ENCODE measurements around the gene KCNH8.

The KCNH8 gene

DNA sequence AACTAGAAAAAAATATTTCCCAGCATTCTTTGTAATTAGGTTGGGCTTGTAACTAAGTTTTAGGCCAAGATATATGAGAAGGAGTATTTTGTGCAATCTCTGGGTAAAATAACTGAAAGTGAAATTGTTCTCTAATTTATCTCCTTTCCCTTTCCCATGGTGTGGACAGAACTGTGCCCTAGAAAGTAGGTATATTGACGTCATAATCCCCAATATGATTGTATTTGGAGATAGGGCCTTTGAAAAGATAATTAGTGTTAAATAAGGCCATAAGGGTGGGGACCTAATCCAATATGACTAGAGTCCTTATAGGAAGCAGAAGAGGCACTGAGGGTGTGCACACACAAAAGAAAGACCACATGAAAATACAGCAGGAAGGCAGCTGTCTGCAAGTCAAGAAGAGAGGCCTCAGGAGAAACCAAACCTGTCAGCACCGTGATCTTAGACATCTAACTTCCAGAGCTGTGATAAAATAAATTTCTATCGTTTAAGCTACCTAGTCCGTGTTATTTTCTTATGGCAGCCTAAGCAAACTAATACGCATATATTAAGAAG, 106.6 kb downstream of the KCNH8 start:
- no peak for DNase-seq

DNA sequence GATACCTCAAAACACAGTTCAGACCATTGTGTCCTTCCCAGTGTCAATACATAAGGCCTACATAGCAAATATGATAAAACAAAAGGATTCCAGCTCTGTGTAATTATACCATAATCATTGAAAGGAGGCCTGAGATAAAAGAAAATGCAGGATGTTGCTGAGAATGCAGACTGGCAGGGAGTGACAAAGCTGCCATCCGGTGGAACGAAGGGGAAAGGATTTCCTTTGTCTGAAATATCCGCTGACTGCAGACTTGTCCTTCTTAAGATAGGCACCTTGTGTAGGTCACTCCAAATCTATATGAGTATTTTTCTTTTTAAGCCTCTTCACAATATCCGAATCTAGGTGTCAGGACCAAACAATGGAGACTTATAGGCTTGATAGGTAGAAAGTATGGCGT, 108.0 kb downstream of the KCNH8 start:
- no peak for DNase-seq

DNA sequence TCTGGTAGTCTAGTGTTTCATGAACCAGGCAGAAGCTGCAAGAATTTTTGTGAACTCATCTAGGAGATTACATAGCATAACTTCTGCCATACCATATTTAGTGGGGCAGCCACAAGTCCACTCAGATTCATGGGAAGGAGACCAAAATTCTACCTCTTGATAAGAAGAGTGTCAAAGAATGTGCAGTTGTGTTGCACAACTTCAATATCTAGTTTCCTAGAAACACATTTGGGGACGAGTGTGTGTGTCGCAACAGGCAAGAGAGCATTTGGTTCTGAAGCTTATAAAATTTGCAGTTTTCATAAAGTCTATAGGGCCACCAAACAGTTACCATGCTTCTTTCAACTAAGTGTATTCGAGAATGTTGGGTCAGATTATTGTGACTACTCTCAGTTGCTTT, 115.3 kb downstream of the KCNH8 start:
- no peak for DNase-seq

DNA sequence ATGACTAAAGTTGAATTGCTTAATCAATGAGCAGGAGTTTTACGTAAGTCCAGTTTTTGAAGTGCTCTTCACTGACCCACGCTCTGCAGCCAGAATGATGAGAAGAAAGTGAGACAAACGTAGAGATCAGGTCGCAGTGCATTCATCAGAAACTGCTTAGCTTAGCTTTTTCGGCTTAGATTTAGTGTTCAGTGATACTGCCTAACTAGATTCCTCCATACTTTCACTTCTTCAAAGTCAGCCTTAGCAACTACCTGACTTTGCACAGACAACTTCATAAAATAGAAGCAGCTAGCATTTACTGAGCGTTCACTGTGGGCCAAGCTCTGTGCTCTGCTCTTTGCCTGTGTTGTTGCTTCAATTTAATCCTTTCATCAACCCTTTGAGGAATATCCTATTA, 116.1 kb downstream of the KCNH8 start:
- no peak for DNase-seq

DNA sequence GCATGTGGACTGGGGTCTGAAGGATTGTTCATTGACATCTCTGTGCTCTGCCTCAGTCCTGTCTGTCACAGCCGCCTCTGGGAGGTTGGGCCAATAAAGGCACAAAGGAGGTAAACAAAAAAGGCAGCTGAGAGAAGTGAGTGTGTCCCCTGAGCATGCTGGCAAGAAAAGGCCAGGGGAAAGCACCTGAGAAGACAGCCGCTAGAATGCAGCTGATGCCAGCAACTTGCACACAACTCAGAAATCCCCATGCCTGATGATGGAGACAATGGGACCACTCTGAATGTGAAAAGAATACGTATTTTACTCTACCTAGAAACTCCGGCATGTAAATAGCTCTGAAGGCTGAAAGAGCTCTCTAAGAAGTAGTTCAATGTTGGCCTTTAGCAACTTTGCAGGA, 118.7 kb downstream of the KCNH8 start:
- DNase-seq = no peak

DNA sequence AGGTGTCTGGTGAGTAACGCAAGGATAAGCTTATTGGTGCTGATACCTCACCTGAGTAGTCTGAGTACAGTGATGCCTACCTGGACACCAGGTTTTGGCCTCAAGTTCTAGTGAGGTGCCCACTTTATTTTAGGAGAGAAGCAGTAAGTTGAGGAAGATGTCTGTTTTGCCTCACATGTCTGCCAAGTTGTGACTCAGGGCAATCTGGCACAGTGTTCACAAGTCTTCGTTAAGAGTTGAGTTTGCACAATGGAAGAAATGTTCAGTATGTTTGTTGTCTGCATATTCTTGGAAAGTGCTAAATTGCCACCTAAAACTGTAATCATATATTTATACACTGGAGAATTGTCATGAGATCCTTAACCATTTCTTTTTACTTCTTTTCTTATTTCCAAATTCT, 122.2 kb downstream of the KCNH8 start:
- no peak for DNase-seq

DNA sequence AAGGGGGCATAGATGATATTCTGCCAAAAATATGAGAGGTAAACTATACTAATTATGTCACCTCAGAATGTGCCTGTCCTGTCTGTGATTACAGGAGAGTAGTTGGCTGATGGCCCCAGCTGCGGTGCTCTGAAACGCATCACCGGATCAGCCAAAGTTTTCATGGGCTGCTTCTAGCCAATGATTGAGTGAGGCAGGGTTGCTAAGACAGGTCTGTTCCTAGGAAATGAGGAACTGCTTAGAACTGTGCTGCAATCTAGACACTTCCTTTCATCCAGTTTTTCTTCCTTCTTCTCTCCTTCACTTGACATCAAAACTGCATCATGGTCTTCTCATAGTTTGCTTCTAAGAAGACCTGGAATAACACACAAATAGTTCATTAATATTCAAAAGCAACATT, 124.0 kb downstream of the KCNH8 start:
- DNase-seq = no peak

DNA sequence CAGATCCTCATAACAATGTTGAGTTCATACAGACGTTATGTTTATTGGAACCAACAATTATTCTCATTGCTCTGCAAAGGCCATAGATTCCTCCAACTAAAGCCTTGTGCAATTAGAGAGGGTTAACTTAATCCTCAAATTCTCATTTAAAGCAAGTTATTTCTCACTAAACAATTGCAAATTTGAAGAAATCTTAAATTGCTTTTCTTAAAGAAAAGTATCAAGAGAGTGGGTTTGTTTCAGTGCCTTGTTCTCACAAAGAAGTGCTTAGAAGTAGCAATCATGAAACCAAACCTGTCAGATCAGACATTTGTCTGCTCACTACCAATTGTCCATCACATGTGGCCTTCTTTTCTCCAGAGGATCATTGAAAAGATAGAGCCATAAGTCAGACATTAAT, 124.8 kb downstream of the KCNH8 start:
- DNase-seq = no peak

DNA sequence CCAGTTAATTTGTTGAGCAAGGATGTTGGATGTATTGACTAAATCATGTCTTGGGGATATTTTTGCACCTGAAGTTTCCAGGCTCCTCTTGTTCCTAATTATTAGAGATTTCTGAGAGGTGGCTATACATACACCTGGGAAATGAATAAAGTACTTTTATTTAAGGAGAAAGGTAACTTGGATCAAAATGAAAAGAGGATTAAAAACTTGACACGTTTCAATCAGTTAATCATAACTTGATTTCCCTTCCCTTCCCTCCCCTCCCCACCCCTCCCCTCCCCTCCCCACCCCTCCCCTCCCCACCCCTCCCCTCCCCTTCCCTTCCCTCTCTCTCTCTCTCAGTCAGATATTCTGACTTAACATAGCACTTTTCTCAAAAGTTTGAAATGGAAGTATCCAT, 126.3 kb downstream of the KCNH8 start:
- DNase-seq = no peak

DNA sequence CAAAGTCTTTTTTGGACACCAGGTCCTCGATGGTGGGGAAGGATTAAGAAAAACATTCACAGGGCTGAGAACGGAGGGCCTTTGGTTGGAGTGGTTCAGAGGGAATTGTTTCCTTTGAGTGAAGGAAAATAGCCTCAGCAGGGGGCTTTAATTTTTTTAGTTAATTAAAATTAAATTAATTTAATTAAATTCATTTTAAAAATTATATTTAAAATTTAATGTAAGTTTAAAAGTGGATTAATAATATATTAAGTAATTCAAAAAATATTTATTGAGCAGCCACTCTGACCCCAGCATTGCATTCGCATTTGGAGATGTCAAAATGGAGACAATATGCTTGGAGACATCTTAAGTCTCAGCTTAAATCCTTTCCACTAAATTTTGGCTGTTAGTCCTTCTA, 136.7 kb downstream of the KCNH8 start:
- no peak for DNase-seq

DNA sequence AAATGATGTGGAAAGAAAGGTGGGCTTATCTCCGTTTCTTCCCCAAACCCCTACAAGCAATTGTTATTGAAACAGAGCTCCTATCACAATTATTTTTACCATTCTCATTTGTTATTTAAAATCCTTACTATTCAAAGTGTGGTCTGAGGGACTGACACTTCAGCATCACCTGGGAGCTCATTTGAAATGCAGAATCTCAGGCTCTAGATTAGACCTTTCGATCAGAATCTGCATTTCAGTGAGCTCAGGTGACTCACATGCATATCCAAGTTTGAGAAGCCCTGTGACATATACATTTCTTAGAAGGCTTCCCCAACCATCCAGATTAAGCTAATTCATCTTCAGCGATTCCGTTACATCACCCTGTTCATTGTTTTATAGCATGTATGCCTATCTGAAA, 145.0 kb downstream of the KCNH8 start:
- DNase-seq = no peak

DNA sequence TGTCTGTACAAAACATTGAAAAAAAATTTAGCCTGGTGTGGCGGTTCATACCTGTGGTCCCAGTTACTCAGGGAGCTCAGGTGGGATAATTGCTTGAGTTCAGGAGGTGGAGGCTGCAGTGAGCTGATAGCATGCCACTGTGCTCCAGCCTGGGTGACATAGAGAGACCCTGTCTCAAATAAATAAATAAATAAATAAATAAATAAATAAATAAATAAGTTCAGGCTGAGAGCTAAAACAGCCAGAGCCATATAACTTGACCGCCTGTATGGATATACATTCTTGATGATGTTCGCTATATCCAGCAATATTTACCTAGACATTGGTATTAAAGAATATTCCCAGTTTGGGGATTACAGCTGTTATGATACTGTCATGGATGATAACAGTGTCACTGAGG, 146.9 kb downstream of the KCNH8 start:
- DNase-seq = no peak

DNA sequence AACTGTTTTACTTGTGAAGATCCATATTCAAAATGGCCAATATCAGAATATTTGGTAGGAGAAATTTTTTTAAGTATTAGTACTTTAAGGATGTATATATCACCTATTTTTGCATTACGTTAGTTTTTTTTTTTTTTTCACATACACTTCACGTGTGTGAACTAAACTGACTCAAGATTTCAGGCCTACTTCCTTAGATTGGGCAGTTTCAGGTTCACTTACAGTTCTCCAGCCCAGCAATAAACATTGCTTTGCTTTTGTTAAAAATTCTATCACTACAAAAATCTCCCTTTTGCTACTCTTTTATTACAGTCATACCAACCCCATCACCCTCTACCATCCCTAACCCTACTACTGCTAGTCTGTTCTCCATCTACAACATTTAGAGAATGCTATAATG, 183.6 kb downstream of the KCNH8 start:
- no peak for DNase-seq

DNA sequence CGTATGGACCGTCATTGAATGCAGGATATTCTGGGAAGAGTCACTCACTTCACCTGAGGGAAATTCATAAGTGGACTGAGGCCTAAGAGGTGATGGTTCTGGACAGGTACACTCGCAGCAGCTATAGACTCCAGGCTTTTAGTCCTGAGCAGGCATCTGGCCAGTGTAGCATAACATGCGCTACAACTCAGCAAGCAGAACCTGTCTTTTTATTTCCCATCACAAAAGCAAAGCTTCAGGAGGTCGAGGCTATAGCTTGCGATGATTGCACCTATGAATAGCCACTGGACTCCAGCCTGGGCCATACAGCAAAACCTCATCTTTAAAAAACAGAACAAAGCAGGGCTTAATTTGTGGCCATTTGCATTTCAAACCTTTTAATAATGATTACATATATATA, 185.8 kb downstream of the KCNH8 start:
- no peak for DNase-seq

DNA sequence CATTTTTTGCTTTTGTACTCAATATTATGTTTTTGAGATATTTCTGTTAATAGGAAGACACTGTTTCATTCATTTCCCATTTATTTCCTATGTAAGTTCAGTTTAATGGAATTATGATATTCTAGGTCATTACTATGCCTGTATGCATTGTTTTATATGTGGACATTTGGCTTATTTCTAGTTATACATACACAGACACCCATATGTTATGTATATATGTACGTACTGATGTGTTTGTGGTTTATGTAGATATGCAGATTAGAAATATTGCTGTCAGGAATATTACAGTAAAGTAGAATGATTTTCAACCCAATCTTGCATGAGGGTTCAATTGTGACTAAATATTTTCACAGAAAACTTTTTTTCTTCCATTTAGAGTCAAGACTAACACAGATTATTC, 190.5 kb downstream of the KCNH8 start:
- DNase-seq = no peak

DNA sequence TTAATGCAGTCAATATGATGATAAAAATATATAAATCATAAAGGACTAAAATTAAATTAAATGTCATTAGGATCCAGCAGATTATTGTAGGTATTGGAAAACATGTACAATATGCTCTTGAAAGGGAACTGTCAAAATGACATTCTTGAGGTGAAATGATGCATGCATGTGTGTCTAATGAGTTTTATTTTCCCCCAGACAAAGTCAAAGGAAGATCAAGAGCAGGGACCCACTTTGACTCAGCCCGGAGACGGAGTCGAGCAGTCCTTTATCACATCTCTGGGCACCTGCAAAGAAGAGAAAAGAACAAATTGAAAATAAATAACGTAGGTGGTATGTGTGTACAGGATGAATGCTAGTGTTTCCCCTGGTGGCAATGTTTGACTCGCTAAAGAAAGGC, 194.1 kb downstream of the KCNH8 start:
- no peak for DNase-seq

DNA sequence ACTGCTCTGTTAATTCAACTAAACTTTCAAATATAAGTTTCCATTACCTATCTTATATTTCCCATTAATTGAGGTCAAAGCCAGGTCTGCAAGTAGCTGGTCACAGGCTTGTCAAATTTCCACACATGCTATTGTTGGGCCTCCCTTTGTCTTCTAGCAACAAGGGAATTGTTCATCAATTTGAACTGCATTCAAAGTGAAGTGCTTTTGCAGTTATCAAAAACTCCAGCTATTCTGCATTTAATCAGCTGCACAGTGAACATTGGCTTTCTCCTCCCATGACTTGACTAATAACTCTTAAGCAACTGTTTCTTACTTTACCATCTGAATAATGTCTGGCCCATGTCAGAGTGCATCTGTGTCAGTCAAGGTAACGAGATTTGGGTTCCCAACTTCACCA, 198.4 kb downstream of the KCNH8 start:
- DNase-seq = no peak

DNA sequence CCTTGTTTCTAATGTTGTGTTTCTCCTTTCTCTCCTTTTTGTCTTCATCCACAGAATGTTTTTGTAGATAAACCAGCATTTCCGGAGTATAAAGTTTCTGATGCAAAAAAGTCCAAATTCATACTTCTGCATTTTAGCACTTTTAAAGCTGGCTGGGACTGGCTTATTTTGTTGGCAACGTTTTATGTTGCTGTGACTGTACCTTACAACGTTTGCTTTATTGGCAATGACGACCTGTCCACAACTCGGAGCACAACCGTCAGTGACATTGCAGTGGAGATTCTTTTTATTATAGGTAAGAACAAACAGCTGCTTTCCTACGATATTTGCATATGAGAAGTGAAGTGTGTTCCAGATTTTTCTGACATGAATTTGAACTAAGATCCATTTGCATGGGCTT, 199.4 kb downstream of the KCNH8 start:
- no peak for DNase-seq

DNA sequence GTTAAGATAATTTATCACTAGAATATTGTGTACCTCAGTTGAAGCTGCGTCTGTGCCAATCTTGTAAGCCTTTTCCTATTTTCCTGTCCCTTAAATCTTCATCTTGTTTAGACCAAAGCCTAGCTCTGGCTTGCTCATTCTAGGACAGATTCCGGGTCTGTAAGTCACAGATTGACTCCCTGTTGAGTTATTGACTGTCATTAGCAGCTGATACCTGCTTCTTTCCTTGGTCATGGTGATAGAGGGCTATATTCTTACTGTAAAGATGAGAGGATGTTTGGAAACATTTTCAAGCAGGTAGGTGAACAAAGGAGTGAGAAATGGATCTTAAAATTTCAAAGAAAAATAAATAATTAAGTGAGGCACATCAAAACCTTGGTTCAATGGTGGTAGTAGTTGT, 200.2 kb downstream of the KCNH8 start:
- DNase-seq = no peak

DNA sequence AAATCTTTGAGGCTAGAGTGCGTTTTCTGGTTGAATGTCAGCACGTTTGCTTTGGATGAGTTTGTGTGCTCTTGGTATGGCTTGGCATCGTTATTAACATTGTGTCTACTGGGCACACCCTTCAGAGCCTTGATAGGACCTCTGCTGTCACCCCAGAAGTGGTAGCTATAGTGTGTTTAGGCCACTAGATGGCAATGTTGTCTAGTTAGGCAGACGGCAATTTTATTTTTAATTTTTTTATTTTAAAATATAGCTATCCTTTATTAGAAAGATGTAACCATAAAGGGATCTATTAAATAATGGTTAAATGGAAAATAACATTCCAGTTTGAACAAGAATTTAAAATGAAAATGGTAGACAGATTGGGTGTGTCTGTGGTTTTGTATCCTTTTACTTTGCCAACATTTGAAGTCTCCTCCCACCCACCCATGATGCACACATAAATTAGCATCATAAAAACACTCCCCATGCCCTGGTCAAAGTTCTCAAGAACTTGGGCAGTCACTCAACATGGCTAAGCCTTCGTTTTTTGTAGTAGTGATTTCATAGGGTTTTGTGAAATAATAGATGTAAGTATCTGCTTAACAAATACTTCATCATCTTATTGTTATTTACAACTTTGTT, 200.7 kb downstream of the KCNH8 start:
- no peak for DNase-seq

DNA sequence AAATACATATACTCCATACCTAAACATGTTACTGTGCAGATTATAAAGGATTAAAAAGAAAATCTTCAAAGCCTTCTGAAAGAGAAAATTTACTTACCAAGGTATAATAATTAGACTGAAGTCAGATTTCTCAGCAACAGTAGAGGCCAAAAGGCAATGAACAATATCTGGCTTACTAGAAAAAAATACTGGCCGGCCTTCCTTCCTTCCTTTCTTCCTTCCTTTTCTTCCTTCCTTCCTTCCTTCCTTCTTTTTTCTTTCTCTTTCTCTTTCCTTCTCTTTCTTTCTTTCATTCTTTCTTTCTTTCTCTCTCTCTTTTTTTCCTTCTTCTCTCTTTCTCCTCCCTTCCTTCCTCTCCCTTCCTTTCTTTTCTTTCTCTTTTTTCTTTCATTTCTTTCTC, 209.6 kb downstream of the KCNH8 start:
- no peak for DNase-seq

DNA sequence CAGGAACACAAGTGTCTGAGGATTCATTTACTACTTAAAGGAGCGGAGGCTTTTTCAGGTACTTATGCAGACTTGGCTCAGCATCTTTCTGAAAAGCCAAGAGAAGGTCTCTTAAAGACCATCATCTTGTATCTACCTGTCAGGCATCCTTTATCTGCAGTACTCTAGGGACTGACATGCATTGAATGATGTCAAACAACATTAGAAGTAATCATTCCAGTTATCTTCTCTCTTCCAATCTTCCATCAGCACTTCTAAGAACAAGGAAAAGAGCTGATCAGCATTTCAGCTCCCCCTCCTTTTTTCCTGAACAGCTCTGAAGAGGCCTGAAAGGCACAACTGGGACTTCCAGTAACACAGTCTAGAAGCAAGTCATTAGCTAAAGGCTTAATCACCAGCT, 214.8 kb downstream of the KCNH8 start:
- no peak for DNase-seq

DNA sequence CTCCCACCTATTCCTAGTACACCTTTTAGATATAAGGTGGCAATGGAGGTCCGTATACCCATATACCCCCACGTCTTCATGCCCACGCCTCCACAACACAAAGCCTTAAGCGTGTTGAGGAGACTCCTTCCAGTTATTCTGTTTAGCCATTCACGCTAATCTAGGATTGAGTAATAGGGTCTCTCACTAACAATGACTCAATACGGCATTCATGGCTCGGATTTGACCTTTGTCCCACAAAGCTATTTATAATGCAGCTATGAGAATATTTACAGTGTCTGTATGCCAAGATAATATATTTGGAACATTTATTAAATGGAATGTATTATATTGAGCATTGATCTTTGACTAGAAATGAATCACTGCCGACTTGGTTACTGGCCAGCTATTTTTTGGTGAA, 215.8 kb downstream of the KCNH8 start:
- no peak for DNase-seq

DNA sequence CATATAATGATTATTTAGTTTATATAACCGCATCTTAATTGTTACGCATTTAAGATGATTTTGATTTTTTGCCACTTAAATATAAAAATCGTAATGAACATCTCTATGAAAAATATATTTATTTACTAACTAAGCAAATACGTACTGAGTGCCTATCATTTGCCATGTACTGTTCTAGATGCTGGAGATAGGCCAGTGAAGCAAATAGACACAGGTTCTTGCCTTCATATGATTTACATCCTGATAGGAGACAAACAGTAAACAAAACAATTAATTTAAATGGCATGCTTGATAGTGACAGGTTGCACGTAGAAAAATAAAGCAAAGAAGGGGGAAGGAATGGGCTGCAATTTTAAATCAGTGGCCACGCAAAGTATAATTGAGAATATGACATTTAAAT, 217.2 kb downstream of the KCNH8 start:
- no peak for DNase-seq

DNA sequence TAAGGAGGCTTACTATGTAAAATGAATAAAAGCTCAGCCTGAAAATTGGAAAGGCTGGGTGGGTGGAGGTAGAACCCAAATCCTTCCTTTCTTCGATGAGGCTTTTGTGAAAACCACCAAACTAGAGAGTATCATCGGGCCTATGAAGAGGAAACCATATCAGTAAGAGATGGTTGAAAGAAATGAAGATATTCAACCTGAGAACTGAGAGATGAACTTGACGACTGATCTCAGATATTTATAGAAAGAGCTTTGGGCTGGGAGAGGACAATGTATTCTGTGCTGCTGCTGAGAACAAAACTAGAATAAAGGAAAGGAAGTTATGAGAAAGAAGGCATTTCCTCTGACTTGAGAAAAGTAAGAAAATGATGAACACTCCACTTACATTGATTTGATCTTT, 236.6 kb downstream of the KCNH8 start:
- no peak for DNase-seq

DNA sequence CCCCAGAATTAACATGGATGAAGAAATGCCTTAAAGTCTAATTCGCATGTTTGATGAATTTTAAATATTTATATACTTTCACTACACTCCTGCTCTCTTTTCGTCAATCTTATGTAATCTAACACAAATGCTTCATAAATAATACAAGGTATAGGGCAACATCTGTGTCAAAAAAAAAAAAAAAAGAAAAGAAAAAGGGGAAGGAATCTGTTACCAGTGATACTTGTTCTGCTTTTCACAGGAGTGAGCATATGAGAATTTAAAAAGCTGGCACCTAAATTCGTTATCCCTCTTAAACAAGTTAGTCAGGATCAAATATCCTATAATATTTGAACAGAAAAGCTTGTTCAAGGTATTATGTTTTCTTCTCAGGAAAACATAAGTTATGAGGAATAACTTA, 243.8 kb downstream of the KCNH8 start:
- DNase-seq = no peak
